Neural crest cell (in vitro differentiated cells): ENCODE results near the gene RTTN. TPM values are rescaled to one million over a fixed set of nuclear protein-coding genes. Genes with fewer than 3 reads are reported as not detected.

ENCODE experiments used
- DNase-seq: peaks from one replicate; pipeline ENCODE4 v3.0.0; 2021; ENCODE audit warnings: low read depth, mixed read lengths, low spot score
- H3K27ac Mint-ChIP-seq: one replicate; pipeline ENCODE4 v1.8.0; 2021; ENCODE audit warnings: mild to moderate bottlenecking, mixed read lengths; ENCODE audit not compliant: unreplicated experiment
- H3K27me3 Mint-ChIP-seq: 2 replicates; pipeline ENCODE4 v1.8.0; 2021; ENCODE audit warnings: low read depth, mild to moderate bottlenecking, mixed read lengths
- H3K36me3 Mint-ChIP-seq: 2 replicates; pipeline ENCODE4 v1.8.0; 2021; ENCODE audit warnings: low read depth, mild to moderate bottlenecking, mixed read lengths
- H3K4me1 Mint-ChIP-seq: 2 replicates; pipeline ENCODE4 v1.8.0; 2021; ENCODE audit warnings: mixed read lengths
- H3K4me3 Mint-ChIP-seq: one replicate; pipeline ENCODE4 v1.8.0; 2021; ENCODE audit warnings: mild to moderate bottlenecking, mixed read lengths
- H3K9me3 Mint-ChIP-seq: 2 replicates; pipeline ENCODE4 v1.8.0; 2021; ENCODE audit warnings: mixed read lengths
- total RNA-seq: library from RNA; stranded (reverse); gene quantifications from 2 replicates; pipeline ENCODE4 v1.2.1, GENCODE V29; 2021
- TF ChIP-seq, protein P1 (sequence below): fragments of 200-600 bp; sonication (generic); conservative IDR thresholded peaks from 2 replicates; pipeline ENCODE4 v1.5.0; 2021; ENCODE audit warnings: antibody characterized with exemption, mild to moderate bottlenecking

RTTN gene
- total RNA-seq, 1 donor from 2014 or later, result 34.8 TPM

DNA sequence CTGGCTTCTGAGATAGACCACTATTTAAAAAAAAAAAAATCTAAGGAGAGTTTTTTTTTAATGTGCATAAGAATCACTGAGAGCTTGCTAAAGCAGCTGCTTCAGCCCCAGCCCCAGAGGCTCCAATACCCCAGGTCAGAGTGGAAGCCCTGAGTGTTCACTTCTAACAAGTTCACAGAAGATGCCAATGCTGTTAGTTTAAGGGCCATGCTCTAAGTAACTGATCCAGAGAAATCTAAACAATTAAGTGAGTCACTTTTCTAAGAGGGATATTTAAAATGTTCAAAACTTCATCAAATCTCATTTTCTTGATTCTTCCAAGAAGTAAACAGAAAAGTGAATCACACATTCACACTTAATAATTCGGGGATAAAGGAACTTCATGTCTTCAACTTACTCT, 131.4 kb downstream of the RTTN start:
- Mint-ChIP-seq H3K4me1 (peaks cover 10% of the 10 kb centered on the region), H3K9me3 (no peaks in the 10 kb centered on the region), H3K27ac (no peak overlapping the region), H3K4me3 (no peak overlapping the region), H3K36me3 (peaks cover 4% of the 10 kb centered on the region), H3K27me3 (no peaks in the 10 kb centered on the region)
- DNase-seq, result no peak
- TF ChIP-seq, protein P1, sequence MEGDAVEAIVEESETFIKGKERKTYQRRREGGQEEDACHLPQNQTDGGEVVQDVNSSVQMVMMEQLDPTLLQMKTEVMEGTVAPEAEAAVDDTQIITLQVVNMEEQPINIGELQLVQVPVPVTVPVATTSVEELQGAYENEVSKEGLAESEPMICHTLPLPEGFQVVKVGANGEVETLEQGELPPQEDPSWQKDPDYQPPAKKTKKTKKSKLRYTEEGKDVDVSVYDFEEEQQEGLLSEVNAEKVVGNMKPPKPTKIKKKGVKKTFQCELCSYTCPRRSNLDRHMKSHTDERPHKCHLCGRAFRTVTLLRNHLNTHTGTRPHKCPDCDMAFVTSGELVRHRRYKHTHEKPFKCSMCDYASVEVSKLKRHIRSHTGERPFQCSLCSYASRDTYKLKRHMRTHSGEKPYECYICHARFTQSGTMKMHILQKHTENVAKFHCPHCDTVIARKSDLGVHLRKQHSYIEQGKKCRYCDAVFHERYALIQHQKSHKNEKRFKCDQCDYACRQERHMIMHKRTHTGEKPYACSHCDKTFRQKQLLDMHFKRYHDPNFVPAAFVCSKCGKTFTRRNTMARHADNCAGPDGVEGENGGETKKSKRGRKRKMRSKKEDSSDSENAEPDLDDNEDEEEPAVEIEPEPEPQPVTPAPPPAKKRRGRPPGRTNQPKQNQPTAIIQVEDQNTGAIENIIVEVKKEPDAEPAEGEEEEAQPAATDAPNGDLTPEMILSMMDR, result no peak

DNA sequence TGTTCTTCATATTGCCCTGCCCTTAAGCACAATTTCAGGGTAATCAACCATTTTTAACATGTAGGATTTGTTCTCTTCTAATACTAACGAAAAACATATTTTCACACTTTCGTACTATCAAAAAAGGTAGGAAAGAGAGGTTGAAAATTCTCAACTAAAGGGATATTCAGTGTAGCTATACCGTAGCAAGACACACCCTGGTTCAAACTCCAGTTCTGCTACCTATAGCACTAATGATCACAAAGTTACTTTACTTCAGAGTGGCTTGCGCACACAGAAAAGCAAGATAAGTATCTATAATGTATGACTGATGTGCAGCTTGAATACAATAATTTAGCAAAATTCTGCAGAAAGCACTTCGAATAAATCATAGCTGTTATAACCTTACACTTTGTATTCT, 132.1 kb downstream of the RTTN start:
- Mint-ChIP-seq H3K27ac (no peak overlapping the region), H3K4me1 (peaks cover 10% of the 10 kb centered on the region), H3K9me3 (no peaks in the 10 kb centered on the region), H3K36me3 (no peaks in the 10 kb centered on the region), H3K4me3 (no peak overlapping the region), H3K27me3 (no peaks in the 10 kb centered on the region)
- TF ChIP-seq, protein P1, result no peak
- DNase-seq, result no peak

DNA sequence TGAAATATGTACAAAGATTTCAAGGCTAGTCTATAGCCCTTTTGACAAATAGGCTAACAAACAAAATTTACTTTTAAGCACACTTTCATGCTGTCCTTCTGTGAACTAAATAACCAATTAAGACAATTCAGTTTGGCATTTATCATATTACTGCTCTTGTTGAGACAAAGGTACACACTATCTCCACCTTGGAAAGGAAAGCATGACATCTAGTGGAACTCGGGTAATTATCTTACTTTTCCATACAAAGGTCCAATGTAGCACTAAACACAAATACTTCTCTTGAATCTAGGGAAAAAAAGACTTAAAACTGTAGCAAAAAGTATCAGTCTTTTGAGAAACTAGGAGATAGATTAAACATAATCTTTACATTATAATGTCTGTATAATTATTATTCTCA, 132.8 kb downstream of the RTTN start:
- H3K9me3 Mint-ChIP-seq, result no peaks in the 10 kb centered on the region
- H3K4me1 Mint-ChIP-seq, result peaks cover 10% of the 10 kb centered on the region
- H3K27me3 Mint-ChIP-seq, result no peaks in the 10 kb centered on the region
- H3K4me3 Mint-ChIP-seq, result no peak overlapping the region
- DNase-seq, result no peak
- H3K27ac Mint-ChIP-seq, result no peak overlapping the region
- TF ChIP-seq, protein P1, result no peak
- no peaks in the 10 kb centered on the region for H3K36me3 Mint-ChIP-seq

DNA sequence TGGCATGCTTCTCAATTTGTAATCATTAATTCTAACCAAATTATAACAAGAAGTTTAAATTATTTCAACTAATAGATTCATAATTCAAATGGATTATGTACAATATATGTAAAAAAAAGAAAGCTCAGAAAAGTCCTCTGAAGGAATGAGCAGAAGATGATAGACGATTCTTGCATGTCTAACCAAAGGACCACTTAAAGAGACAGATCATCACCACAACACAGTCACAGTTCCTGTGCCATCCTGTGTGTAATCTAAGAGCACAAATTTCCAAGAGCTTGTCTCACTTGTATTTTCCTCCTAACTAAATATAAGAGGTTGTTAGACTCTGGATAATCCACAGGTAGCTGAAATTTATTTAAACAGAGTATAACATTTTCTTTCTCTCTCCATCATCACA, 135.5 kb downstream of the RTTN start:
- Mint-ChIP-seq H3K27ac (no peak overlapping the region), H3K36me3 (peaks cover 5% of the 10 kb centered on the region), H3K4me3 (no peak overlapping the region), H3K4me1 (no peaks in the 10 kb centered on the region), H3K9me3 (no peaks in the 10 kb centered on the region), H3K27me3 (no peaks in the 10 kb centered on the region)
- no peak for DNase-seq
- TF ChIP-seq, protein P1, result no peak

DNA sequence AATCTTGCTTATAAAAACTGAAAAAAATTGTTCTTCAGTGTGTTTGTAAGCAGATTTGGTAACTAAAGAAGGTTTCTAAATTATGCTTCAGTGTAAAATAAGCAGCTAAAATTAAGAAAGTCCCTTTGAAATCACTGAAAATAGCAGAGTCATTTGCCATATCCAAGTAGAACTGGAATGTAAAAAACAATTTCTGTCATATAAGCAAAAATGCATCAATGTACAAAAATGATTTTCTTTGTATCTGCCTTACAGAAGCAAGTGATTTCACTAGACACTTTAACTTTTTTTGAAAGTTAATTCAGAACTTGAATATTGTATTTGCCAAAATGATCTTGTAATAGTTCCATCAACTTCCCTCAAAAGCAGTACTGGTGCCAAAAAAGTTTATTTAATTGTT, 136.1 kb downstream of the RTTN start:
- Mint-ChIP-seq H3K36me3 (peaks cover 5% of the 10 kb centered on the region), H3K9me3 (no peaks in the 10 kb centered on the region), H3K27me3 (no peaks in the 10 kb centered on the region), H3K4me1 (no peaks in the 10 kb centered on the region), H3K4me3 (no peak overlapping the region), H3K27ac (no peak overlapping the region)
- DNase-seq, result no peak
- TF ChIP-seq, protein P1, result no peak

DNA sequence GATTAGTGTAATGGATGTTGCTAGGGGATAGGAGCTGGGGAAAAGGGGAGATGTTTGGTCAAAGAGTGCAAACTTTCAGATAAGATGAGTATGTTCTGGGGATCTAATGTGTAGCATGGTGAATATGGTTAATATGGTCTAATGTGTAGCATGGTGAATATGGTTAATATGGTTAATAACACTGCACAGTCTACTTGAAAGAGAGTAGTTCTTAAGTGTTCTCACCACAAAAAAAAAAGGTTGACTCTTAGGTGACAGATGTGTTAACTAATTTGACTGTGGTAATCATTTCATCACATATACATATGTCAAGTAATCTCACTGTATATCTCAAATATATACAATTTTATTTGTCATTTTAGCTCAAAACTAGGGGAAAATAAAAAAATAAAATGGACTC, 136.5 kb downstream of the RTTN start:
- DNase-seq, result no peak
- H3K9me3 Mint-ChIP-seq, result no peaks in the 10 kb centered on the region
- no peak overlapping the region for H3K27ac Mint-ChIP-seq
- TF ChIP-seq, protein P1, result no peak
- H3K4me3 Mint-ChIP-seq, result no peak overlapping the region
- H3K27me3 Mint-ChIP-seq, result no peaks in the 10 kb centered on the region
- H3K36me3 Mint-ChIP-seq, result peaks cover 5% of the 10 kb centered on the region
- no peaks in the 10 kb centered on the region for H3K4me1 Mint-ChIP-seq
